OCI-LY3 (cell line): ENCODE results near the gene HOXD13.

ENCODE experiments used
- CTCF ChIP-seq: fragments of 200-600, 300-600 bp; sonication (generic); IDR thresholded peaks from 2 replicates; pipeline ENCODE4 v1.5.1; 2014; ENCODE audit warnings: antibody characterized with exemption, low read length, low read depth
- EZH2phosphoT487 ChIP-seq: fragments of 200-600 bp; shearing (Covaris generic); IDR thresholded peaks from 2 replicates; pipeline ENCODE4 v1.6.1; 2018; ENCODE audit warnings: antibody characterized with exemption, mixed run types, low read depth

- TF ChIP-seq CTCF (no peak), EZH2phosphoT487 (no peak)
These were observed 10.7 kb downstream of the HOXD13 start for GRCh38 chr2:176103194-176103593.
